HG03457 (cell line): ENCODE data around the gene CRACDL.
A peak's percentile ranks its signal among the peaks of the same experiment; 100 is the strongest.
"Not testable (repeated sequence)": the region's sequence is repeated elsewhere in the genome, so short reads cannot be mapped to it uniquely, and the experiment has no call there.

Experiments
- ATAC-seq: cut with Tn5 transposase; IDR thresholded peaks from one replicate; pipeline ENCODE4 v1.9.1; 2021; ENCODE audit warnings: moderate number of reproducible peaks; ENCODE audit not compliant: unreplicated experiment

The CRACDL gene

GRCh38 chr2:98759338-98759737, 176.7 kb downstream of the CRACDL start:
- ATAC-seq = no peak

DNA sequence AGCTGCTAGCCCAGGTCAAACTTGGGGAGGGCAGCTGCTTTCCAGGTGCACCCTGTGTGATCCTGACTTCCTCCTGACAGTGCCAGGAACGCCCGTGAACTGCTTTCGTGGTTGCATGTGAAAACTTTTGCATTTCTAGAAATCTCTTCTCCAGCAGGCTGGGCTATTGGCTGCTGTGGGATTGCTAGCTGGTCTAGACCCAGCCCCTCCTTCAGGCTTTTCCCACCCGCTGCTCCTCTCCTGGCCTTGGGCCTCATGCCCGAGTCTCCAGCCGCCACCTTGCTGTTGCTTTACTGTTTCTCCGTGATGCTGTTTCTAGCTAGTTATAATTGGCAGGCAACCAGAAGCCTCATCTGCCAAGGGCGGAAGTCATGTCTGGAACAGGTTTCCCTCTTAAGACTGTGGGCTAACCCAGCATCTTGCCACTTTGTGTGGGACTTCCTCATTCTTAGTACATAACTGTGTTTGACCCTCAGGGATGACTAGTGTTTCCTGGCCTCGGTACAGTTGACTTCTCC, 178.1 kb downstream of the CRACDL start:
- ATAC-seq = peak; percentile 66

DNA sequence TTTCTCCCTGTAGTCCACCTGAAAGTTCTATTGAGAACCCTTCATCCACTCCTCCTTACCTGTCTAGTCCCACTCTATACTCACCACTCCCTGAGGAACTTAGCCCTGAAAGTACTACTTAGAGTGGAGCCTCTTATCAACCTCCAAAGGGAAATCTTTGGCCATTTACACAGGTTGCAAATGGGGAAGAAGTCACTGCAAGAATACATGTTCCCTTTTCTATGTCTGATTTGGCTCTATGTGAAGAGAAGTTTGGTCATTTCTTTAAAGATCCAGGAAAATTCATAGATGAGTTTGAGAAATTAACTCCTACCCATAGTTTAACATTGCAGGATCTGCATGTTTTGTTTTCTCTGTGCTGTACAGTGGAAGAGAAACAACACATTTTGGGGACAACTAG, 182.2 kb downstream of the CRACDL start:
- no peak for ATAC-seq

GRCh38 chr2:98752711-98753110, 183.3 kb downstream of the CRACDL start:
- ATAC-seq = not testable (repeated sequence)

DNA sequence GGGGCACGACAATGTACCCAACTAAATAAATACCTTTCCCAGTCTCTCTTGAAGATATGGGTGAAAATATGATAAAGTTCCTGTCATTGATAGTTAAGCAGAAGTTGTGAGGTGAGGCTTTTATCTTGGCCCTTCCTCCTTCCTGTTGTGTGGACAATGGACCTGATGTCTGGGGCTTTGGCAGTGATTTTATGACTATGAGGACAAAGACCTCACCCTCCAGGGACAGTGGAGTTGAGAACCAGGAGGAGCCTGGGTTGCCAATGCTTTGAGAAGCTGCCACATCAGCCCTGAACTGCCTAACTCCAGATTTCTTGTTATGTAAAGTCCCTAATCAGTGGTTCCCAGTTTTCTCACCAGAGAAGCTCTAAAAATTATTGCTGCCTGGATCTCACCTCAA, 184.3 kb downstream of the CRACDL start:
- no peak for ATAC-seq

DNA sequence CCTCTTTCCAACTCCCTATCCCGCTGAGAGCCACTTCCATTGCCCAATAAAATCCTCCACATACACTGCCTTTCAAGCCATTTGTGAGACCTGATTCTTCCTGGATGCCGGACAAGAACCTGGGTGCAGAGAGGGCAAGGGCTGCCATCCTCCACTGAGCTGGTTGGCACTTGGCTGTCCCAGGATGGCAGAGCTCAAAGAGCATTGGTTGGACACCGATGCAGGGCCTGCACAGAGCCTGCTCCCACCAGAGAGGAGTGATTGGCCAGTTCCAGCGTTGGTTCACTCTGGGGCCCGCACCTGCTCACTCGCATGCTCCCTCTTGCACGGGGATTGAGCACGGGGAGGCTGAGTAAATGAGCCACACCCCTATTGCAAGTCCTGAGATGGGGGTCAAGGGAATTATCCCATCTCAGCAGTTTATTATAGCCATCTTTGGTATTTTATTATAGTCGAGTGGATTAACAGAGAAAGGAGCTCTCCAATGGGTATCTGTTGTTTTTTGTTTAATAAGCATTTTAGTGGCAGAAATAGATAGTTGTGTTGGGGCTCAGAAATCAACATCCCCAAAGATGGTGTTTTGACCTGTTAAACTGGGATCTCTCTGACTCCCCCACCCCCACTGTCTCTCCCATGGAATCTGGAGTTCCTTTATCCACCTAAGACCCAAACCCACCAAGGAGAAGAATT, 185.3 kb downstream of the CRACDL start:
- ATAC-seq = no peak

DNA sequence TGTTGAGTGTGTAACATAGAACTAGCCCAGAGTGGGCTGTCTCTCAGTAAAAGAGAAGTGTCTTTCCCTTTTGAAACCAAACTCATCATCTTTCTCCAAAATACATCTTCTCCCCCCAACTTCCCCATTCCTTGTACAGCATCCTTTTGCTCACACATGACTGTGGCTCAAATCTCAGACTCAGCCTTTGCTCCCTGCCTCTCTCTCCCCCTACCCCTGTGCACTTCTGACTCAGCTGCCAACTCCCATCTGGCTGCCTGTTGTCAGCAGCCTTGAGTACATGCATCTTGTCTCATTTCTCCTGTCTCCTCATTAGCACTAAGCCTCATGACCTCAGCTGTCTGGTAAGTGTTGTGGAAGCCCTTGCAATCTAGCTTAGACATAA, 187.0 kb downstream of the CRACDL start:
- ATAC-seq = no peak

GRCh38 chr2:98748292-98749065, 187.5 kb downstream of the CRACDL start:
- ATAC-seq = no peak

GRCh38 chr2:98747888-98748287, 188.1 kb downstream of the CRACDL start:
- ATAC-seq = no peak

DNA sequence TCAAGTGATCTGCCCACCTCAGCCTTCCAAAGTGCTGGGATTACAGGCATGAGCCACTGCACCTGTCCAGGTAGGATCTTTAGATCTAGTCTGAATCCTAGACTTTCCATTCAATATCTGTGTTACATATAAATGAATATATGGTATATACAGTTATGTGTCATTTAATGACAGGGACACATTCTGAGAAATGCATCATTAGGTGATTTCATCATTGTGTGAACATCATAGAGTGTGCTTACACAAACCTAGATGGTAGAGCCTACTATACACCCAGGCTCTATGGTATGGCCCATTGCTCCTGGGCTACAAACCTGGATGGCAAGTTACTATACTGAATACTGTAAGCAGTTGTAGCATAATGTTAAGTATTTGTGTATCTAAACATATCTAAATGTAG, 189.6 kb downstream of the CRACDL start:
- ATAC-seq = no peak

DNA sequence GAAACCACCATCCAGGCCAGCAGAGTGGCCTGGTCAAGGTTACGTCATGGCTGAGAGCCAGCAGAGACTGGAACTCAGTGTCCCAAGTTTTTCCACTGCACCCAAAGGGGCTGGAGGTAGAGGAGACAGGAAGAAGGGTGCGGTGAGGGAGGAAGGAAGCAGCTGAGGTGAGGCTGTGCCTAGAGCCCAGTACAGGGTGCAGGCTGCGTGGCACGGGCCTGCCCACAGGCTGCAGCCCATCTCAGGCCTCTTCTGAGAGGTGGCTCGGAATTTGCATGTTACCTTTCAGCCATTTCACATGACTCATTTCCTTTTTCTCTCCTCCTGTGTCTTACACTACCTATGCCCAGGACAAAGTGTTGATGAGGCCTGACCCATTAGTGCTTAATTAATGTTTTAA, 191.4 kb downstream of the CRACDL start:
- no peak for ATAC-seq
